Fibroblast of mammary gland (primary cell): ENCODE measurements around the gene STK17B.

Experiments
- DNase-seq: peaks from one replicate; pipeline ENCODE4 v3.0.0-alpha.2; 2010; ENCODE audit warnings: low read depth
- H3K4me3 ChIP-seq: 2 replicates; pipeline ENCODE4 v1.5.1; 2011; ENCODE audit warnings: low read depth, mild to moderate bottlenecking, low read length, moderate library complexity; ENCODE audit not compliant: control insufficient read depth
- TF ChIP-seq, protein P1 (sequence below): conservative IDR thresholded peaks from 2 replicates; pipeline ENCODE4 v1.5.1; 2011; ENCODE audit warnings: low read depth, low read length, inconsistent platforms; ENCODE audit not compliant: control insufficient read depth, insufficient read depth

Gene STK17B

GRCh38 chr2:196176142-196176738 is 4.9 kb upstream of the STK17B start:
- DNase-seq, result no peak
- no peak overlapping the region for H3K4me3 ChIP-seq

DNA sequence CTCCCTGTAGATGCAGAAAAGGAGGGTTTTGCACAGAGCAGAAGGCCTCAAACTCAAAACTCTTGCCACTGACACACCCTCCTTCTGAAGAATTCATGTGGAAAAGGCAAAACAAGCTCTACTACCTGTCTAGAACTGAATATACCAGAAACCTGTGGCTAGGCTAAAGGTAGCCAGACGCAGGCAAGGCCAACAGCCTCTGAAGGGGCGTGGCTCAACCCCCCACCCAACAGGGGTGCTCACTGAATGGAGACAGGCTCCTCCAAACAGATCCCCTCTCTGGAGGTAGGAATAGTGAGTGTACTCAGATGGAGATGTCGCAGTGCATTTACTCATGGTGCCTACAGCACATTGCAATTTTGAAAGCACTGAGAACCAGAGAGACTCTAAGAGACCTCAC is 3.0 kb upstream of the STK17B start:
- TF ChIP-seq, protein P1, sequence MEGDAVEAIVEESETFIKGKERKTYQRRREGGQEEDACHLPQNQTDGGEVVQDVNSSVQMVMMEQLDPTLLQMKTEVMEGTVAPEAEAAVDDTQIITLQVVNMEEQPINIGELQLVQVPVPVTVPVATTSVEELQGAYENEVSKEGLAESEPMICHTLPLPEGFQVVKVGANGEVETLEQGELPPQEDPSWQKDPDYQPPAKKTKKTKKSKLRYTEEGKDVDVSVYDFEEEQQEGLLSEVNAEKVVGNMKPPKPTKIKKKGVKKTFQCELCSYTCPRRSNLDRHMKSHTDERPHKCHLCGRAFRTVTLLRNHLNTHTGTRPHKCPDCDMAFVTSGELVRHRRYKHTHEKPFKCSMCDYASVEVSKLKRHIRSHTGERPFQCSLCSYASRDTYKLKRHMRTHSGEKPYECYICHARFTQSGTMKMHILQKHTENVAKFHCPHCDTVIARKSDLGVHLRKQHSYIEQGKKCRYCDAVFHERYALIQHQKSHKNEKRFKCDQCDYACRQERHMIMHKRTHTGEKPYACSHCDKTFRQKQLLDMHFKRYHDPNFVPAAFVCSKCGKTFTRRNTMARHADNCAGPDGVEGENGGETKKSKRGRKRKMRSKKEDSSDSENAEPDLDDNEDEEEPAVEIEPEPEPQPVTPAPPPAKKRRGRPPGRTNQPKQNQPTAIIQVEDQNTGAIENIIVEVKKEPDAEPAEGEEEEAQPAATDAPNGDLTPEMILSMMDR, result no peak
- no peak for DNase-seq
- no peak overlapping the region for H3K4me3 ChIP-seq

More at GRCh38 chr2:196176142-196176738, 4.9 kb upstream of the STK17B start:
- TF ChIP-seq, protein P1, result no peak

DNA sequence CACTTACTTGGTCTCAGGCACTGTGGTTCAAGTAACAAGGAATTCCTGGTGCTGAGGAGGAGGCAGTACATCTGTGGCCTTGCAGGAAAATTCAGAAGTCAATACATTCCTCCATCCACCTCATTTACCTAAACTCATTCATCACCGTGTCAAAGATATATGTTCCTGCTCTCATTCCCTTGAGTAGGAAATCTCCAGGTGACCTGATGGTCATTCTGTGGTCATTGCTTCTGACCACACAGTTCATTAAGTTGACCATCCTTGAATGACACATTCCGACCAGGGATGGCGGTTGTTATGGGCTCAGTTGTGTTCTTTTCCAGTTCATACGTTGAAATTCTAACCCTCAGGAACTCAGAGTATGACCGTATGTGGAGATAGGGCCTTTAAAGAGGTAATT is 2.1 kb upstream of the STK17B start:
- TF ChIP-seq, protein P1, result no peak
- no peak overlapping the region for H3K4me3 ChIP-seq
- no peak for DNase-seq

DNA sequence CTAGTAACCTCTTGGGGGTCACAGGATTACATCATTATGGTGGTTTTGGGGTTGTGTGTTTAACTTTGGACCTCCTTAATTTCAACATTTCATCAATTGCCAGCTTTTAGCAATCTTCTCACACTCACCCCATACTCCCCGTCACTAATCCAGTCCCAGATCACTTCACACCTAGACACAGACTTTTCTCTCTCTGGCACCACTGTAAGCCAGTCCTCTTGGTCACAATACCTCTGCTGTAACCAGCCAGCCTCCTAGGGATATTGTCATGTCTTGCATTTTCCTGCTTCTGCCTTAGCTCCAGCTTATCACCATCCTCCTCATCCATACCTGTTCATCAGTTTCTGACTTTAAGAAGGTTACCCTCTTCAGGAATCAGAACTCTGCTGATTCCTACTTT is 1.6 kb upstream of the STK17B start:
- TF ChIP-seq, protein P1, result no peak
- H3K4me3 ChIP-seq, result no peak overlapping the region
- DNase-seq, result no peak

- peak overlapping the region; percentile 64 for H3K4me3 ChIP-seq
- no peak for DNase-seq
- TF ChIP-seq, protein P1, result no peak
Observed at GRCh38 chr2:196171946-196172345, 568 bp upstream of the STK17B start.

- DNase-seq, result peak; percentile 79
- peak overlapping the region; percentile 91 for H3K4me3 ChIP-seq
Observed at GRCh38 chr2:196170606-196171247, 651 bp downstream of the STK17B start.

More at GRCh38 chr2:196170606-196171247, 651 bp downstream of the STK17B start:
- TF ChIP-seq, protein P1, result no peak
